Hepatocyte (in vitro differentiated cells): ENCODE measurements around the gene TBCK.

Experiments
- EZH2 ChIP-seq: fragments of 200-600 bp; sonication (generic); IDR thresholded peaks from 2 replicates; pipeline ENCODE4 v1.6.1; 2016; ENCODE audit warnings: antibody characterized with exemption, mild to moderate bottlenecking, borderline replicate concordance
- EZH2phosphoT487 ChIP-seq: fragments of 200-600 bp; sonication (generic); IDR thresholded peaks from one replicate; pipeline ENCODE4 v1.6.1; 2018; ENCODE audit warnings: antibody characterized with exemption, mild to moderate bottlenecking, low read depth, moderate library complexity; ENCODE audit not compliant: unreplicated experiment, severe bottlenecking
- TF ChIP-seq, protein P1 (sequence below): fragments of 200-600 bp; sonication (generic); IDR thresholded peaks from 2 replicates; pipeline ENCODE4 v1.5.1; 2016; ENCODE audit warnings: antibody characterized with exemption, mild to moderate bottlenecking; ENCODE audit not compliant: poor library complexity

DNA sequence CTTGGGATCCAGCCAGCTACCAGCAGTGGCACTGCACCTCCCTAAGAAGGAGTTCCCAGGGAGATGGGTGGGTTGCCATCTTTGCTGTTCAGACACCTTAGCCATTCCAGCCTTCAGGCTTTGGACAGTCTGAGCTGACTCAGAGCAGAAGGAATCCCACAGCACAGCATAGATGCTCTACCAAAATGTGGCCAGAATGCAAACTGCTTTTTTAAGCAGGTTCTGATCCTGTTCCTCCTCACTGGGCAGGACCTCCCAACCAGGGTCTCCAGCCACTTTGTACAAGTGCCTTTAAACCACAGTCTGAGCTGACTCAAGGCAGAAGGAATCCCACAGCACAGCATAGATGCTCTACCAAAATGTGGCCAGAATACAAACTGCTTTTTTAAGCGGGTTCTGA, 211.7 kb downstream of the TBCK start:
- TF ChIP-seq, protein P1, sequence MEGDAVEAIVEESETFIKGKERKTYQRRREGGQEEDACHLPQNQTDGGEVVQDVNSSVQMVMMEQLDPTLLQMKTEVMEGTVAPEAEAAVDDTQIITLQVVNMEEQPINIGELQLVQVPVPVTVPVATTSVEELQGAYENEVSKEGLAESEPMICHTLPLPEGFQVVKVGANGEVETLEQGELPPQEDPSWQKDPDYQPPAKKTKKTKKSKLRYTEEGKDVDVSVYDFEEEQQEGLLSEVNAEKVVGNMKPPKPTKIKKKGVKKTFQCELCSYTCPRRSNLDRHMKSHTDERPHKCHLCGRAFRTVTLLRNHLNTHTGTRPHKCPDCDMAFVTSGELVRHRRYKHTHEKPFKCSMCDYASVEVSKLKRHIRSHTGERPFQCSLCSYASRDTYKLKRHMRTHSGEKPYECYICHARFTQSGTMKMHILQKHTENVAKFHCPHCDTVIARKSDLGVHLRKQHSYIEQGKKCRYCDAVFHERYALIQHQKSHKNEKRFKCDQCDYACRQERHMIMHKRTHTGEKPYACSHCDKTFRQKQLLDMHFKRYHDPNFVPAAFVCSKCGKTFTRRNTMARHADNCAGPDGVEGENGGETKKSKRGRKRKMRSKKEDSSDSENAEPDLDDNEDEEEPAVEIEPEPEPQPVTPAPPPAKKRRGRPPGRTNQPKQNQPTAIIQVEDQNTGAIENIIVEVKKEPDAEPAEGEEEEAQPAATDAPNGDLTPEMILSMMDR, result no peak
- no peak for TF ChIP-seq EZH2phosphoT487
- no peak for TF ChIP-seq EZH2
